HUES64 (cell line): Measurements from ENCODE around the gene A2ML1.

Experiments
- H3K27ac ChIP-seq: 2 replicates; pipeline ENCODE4 v1.7.0; 2013; ENCODE audit warnings: low read depth, low read length, inconsistent platforms
- H3K27me3 ChIP-seq: 2 replicates; pipeline ENCODE4 v1.6.1; 2013; ENCODE audit warnings: mild to moderate bottlenecking, low read length; ENCODE audit not compliant: insufficient read depth
- H3K36me3 ChIP-seq: 2 replicates; pipeline ENCODE4 v1.6.1; 2013; ENCODE audit warnings: mild to moderate bottlenecking, low read length; ENCODE audit not compliant: insufficient read depth
- H3K4me1 ChIP-seq: 2 replicates; pipeline ENCODE4 v1.6.1; 2013; ENCODE audit warnings: mild to moderate bottlenecking, low read length, moderate library complexity; ENCODE audit not compliant: insufficient read depth
- H3K4me3 ChIP-seq: 2 replicates; pipeline ENCODE4 v1.5.1; 2013; ENCODE audit warnings: mild to moderate bottlenecking, low read length, moderate library complexity
- H3K9ac ChIP-seq: 2 replicates; pipeline ENCODE4 v1.6.1; 2013; ENCODE audit warnings: mild to moderate bottlenecking, low read depth, low read length
- H3K9me3 ChIP-seq: 2 replicates; pipeline ENCODE4 v1.6.1; 2013; ENCODE audit warnings: low read depth, low read length; ENCODE audit not compliant: insufficient read depth
- WGBS: fragments of 150-250, 120-280 bp; methylation state at CpG from one replicate; pipeline ENCODE4 v1.1.7; 2013; ENCODE audit warnings: missing lambda C conversion rate; 5-methylcytosine and 5-hydroxymethylcytosine counted together

A2ML1 gene

DNA sequence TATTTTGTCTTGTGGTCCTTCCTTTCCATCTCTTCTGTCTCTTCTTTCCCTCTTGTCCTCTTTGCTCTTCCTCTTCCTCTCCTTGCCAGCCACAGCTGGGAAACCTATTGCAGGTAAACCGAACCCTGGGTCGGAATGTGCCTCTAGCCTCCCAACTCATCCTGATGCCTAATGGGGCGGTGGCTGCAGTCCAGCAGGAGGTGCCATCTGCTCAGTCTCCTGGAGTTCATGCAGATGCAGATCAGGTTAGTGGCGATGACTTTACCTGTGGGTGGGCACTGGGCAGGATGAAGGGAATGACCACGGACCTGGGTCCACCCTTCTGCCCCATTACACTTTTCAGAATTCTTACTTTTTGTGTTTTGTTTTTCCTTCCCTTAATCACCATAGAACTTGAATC is 100.1 kb downstream of the A2ML1 start:
- H3K27ac ChIP-seq = no peak overlapping the region
- H3K4me3 ChIP-seq = no peak overlapping the region
- H3K9me3 ChIP-seq = no peaks in the 10 kb centered on the region
- H3K4me1 ChIP-seq = peaks cover 6% of the 10 kb centered on the region; the same call in 1 of the 2 replicates
- no peak overlapping the region for H3K9ac ChIP-seq
- no peaks in the 10 kb centered on the region for H3K27me3 ChIP-seq
- WGBS = 98% methylated on average over 5 of the region's 5 CpGs
- peaks cover 99% of the 10 kb centered on the region for H3K36me3 ChIP-seq
